Measurements from ENCODE around the gene TRIM3. TPM values are rescaled to one million over a fixed set of nuclear protein-coding genes. Genes with fewer than 3 reads are reported as not detected.
"Not testable (repeated sequence)": the region's sequence is repeated elsewhere in the genome, so short reads cannot be mapped to it uniquely, and the experiment has no call there.

The TRIM3 gene
- 25.9 to 30.3 TPM (median 26.5 TPM) in 3 replicates for total RNA-seq

- Mint-ChIP-seq H3K9me3 (no peaks in the 10 kb centered on the region), H3K36me3 (peaks cover 10% of the 10 kb centered on the region), H3K4me1 (peaks cover 16% of the 10 kb centered on the region)
Measured at GRCh38 chr11:6473451-6474412, at the start of gene TRIM3. TRIM3 (minus strand) TSS chr11:6473941; CDS start chr11:6465695, 8,246 bp downstream.

GRCh38 chr11:6523253-6523652 lies 49.5 kb upstream of the TRIM3 start:
- Mint-ChIP-seq H3K4me1 (no peaks in the 10 kb centered on the region), H3K27me3 (ENCODE audit: low read depth) (no peaks in the 10 kb centered on the region), H3K9me3 (no peaks in the 10 kb centered on the region), H3K4me3 (no peak overlapping the region), H3K27ac (no peak overlapping the region), H3K36me3 (peaks cover 11% of the 10 kb centered on the region)
- TF ChIP-seq CTCF (IDR thresholded peaks at IDR 0.05; ENCODE audit: unreplicated experiment), result no peak
- DNase-seq (ENCODE audit: low spot score in 2 of 2, unreplicated experiment in 2 of 2), result no peak

More at GRCh38 chr11:6473451-6474412, at the start of gene TRIM3:
- Mint-ChIP-seq H3K4me3 (peak within 1 kb of the TSS; percentile 84), H3K27ac (peak within 1 kb of the TSS; percentile 97), H3K27me3 (ENCODE audit: low read depth) (no peaks in the 10 kb centered on the region)
- no peak for TF ChIP-seq CTCF (IDR thresholded peaks at IDR 0.05; ENCODE audit: unreplicated experiment)
- peak; percentile 87 to 90 for DNase-seq (ENCODE audit: low spot score in 2 of 2, unreplicated experiment in 2 of 2)

GRCh38 chr11:6521946-6522345 lies 48.2 kb upstream of the TRIM3 start:
- not testable (repeated sequence) for DNase-seq (ENCODE audit: low spot score in 2 of 2, unreplicated experiment in 2 of 2); H3K9me3 Mint-ChIP-seq; H3K4me3 Mint-ChIP-seq; H3K27me3 Mint-ChIP-seq (ENCODE audit: low read depth); H3K27ac Mint-ChIP-seq; H3K4me1 Mint-ChIP-seq
- H3K36me3 Mint-ChIP-seq, result peaks cover 22% of the 10 kb centered on the region

- TF ChIP-seq CTCF (IDR thresholded peaks at IDR 0.05; ENCODE audit: unreplicated experiment), result no peak
- Mint-ChIP-seq H3K27me3 (ENCODE audit: low read depth) (no peaks in the 10 kb centered on the region), H3K4me3 (no peak overlapping the region), H3K27ac (no peak overlapping the region), H3K4me1 (no peaks in the 10 kb centered on the region), H3K36me3 (peaks cover 31% of the 10 kb centered on the region), H3K9me3 (no peaks in the 10 kb centered on the region)
- DNase-seq (ENCODE audit: low spot score in 2 of 2, unreplicated experiment in 2 of 2), result no peak
Measured at GRCh38 chr11:6520265-6520664, 46.5 kb upstream of the TRIM3 start.

- H3K4me3 Mint-ChIP-seq, result no peak overlapping the region
- no peaks in the 10 kb centered on the region for H3K27me3 Mint-ChIP-seq (ENCODE audit: low read depth)
- no peak for TF ChIP-seq CTCF (IDR thresholded peaks at IDR 0.05; ENCODE audit: unreplicated experiment)
- no peaks in the 10 kb centered on the region for H3K4me1 Mint-ChIP-seq
- H3K27ac Mint-ChIP-seq, result no peak overlapping the region
- no peak for DNase-seq (ENCODE audit: low spot score in 2 of 2, unreplicated experiment in 2 of 2)
- peaks cover 40% of the 10 kb centered on the region for H3K36me3 Mint-ChIP-seq
- H3K9me3 Mint-ChIP-seq, result peaks cover 4% of the 10 kb centered on the region
Measured at GRCh38 chr11:6516865-6517264, 43.1 kb upstream of the TRIM3 start.

- Mint-ChIP-seq H3K9me3 (no peaks in the 10 kb centered on the region), H3K4me1 (no peaks in the 10 kb centered on the region), H3K4me3 (no peak overlapping the region), H3K27me3 (ENCODE audit: low read depth) (no peaks in the 10 kb centered on the region), H3K36me3 (peaks cover 3% of the 10 kb centered on the region), H3K27ac (no peak overlapping the region)
- TF ChIP-seq CTCF (IDR thresholded peaks at IDR 0.05; ENCODE audit: unreplicated experiment), result peak; percentile 38
- no peak for DNase-seq (ENCODE audit: low spot score in 2 of 2, unreplicated experiment in 2 of 2)
Measured at GRCh38 chr11:6505577-6506240, 32.0 kb upstream of the TRIM3 start.

All from mesothelial cell of epicardium (in vitro differentiated cells).